ENCODE results near the gene SPATA31D3.
"Not testable (repeated sequence)": the region's sequence is repeated elsewhere in the genome, so short reads cannot be mapped to it uniquely, and the experiment has no call there.

The SPATA31D3 gene

GRCh38 chr9:81943393-81943792 is at the start of gene SPATA31D3:
Gene SPATA31D3 (plus strand): TSS chr9:81943500. CDS start chr9:81943586, 86 bp downstream.
- not testable (repeated sequence) for DNase-seq (ENCODE audit: low read depth in 1 of 2, low spot score in 1 of 2)

DNA sequence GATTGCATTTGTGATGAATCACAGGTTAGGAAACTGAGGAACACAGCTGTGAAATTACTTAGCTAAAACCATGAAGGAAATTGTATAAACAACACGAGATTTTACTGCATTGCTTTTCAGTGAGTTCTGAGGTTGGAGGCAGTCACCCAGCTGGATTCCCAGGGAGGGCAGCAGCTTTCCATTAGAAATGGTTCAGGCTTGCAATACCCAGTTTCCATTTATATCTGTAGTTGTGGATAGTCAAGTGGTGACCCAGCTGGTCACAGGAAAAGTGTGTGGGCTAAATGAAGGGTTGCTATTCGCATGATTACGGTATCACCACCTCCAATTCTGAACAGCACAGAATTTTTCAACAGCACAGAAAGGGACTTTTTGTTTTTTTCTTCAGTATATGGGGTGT is 49.4 kb upstream of the SPATA31D3 start:
- DNase-seq (ENCODE audit: low read depth in 1 of 2, low spot score in 1 of 2) = no peak

DNA sequence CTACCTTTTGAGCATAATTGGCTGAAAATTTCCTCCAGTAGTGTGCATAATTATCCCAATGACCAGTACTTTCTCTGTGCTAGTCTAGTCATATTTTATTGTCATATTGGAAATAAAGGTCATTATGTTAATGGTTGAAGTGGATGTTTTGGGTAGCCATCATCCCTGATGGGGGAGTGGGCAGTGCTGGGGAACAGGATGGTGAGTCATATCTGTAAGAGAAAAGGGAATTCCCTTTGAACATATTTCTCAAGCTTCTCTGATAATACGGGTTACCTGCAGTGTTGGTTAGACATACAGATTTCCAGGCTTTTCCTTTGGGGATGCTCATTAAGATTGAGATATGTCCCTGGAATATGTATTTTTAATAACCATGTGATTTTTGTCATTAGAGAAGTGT is 48.4 kb upstream of the SPATA31D3 start:
- DNase-seq (ENCODE audit: low read depth in 1 of 2, low spot score in 1 of 2) = no peak

GRCh38 chr9:81896070-81896469 is 47.2 kb upstream of the SPATA31D3 start:
- DNase-seq (ENCODE audit: low read depth in 1 of 2, low spot score in 1 of 2) = no peak

- DNase-seq (ENCODE audit: low read depth in 1 of 2, low spot score in 1 of 2) = no peak
These were observed 44.4 kb upstream of the SPATA31D3 start for GRCh38 chr9:81898851-81899250.

DNA sequence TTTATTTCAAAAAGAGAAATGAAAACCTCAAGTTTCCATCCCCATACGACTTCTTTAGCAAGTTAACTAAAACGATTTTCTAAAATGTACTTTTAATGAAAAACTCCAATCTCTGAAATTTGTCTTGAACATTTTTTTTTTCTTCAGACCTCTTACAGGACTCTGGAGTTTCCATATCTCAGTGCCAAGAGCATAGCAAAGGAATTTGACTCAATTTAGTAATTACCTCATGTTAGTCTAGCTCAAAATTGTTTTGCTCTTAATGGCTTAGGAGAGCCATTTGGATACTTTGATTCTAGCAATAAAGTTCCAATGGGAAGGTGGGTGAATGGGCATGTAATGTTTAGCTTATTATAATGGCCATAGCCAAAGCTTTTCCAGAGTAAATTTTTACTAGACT is 41.1 kb upstream of the SPATA31D3 start:
- no peak for DNase-seq (ENCODE audit: low read depth in 1 of 2, low spot score in 1 of 2)

- DNase-seq (ENCODE audit: low read depth in 1 of 2, low spot score in 1 of 2) = no peak
These were observed 40.7 kb upstream of the SPATA31D3 start for GRCh38 chr9:81902626-81903025.

GRCh38 chr9:81906671-81907070 is 36.6 kb upstream of the SPATA31D3 start:
- DNase-seq (ENCODE audit: low read depth in 1 of 2, low spot score in 1 of 2) = no peak

DNA sequence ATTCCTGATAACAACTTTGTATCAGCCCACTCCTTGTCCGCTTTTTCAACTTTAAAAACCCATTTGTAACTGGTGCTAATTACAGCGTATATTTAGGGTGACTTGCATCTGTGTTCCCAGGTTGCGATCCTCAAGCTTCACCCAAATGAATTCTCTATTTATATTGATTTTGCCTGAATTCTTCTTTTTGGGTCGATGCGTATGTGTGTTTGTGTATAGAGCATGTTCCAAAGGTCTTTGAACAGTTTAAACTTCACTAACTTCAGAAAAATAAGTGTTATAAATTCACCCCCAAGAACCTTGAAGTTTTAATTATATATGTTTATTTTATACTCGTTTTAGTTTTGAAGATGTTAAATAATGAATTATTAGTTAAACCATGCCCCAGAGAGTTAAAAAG is 31.2 kb upstream of the SPATA31D3 start:
- DNase-seq (ENCODE audit: low read depth in 1 of 2, low spot score in 1 of 2) = no peak

- no peak for DNase-seq (ENCODE audit: low read depth in 1 of 2, low spot score in 1 of 2)
These were observed 27.3 kb upstream of the SPATA31D3 start for GRCh38 chr9:81915801-81916505.

DNA sequence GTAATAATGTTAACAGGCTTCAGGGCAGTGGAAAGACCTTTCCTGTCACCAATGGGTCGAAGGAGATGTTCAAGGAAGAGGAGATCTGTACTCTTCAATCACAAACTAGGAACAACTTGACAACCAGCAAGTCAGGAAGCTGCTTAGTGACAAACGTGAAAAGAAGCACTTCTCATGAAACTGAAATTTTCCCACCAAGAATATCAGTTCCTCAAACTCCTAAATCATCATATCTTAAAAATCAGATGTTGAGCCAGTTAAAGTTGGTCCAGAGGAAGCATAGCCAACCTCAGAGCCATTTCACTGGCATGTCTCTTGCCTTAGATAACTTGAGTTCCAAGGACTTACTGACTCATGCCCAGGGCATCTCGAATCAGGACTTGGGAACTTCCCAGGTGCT is 24.8 kb upstream of the SPATA31D3 start:
- DNase-seq (ENCODE audit: low read depth in 1 of 2, low spot score in 1 of 2) = not testable (repeated sequence)

DNA sequence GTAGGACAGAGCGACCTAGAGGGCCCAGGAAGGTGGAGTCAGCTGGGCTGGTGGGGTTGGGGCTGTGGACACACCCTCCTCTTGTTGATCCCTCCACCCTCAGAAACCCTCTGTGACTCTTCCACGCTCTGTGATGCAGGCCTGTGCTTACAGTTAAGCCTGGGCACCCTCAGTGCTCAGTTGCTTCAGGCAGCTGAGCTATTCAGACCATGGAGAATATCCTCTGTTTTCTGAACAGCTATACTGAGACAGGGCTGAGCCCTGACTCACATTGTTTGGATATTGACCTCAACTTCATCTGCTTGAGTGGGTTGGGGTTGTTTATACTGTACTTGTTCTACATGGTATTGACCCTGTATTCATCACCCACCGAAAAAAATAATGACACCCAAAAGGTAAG is 15.0 kb upstream of the SPATA31D3 start, which contains the start of gene SPATA31D4:
TSS of gene SPATA31D4 (plus strand) at position 124 of the 400 bp plus-strand sequence. CDS start at position 210, 86 bp downstream.
- not testable (repeated sequence) for DNase-seq (ENCODE audit: low read depth in 1 of 2, low spot score in 1 of 2)

- DNase-seq (ENCODE audit: low read depth in 1 of 2, low spot score in 1 of 2) = not testable (repeated sequence)
These were observed 13.2 kb upstream of the SPATA31D3 start for GRCh38 chr9:81930147-81930546.

GRCh38 chr9:81933547-81933946 is 9.8 kb upstream of the SPATA31D3 start:
- not testable (repeated sequence) for DNase-seq (ENCODE audit: low read depth in 1 of 2, low spot score in 1 of 2)

- DNase-seq (ENCODE audit: low read depth in 1 of 2, low spot score in 1 of 2) = not testable (repeated sequence)
These were observed 5.3 kb downstream of the SPATA31D3 start for GRCh38 chr9:81948650-81949049.

DNA sequence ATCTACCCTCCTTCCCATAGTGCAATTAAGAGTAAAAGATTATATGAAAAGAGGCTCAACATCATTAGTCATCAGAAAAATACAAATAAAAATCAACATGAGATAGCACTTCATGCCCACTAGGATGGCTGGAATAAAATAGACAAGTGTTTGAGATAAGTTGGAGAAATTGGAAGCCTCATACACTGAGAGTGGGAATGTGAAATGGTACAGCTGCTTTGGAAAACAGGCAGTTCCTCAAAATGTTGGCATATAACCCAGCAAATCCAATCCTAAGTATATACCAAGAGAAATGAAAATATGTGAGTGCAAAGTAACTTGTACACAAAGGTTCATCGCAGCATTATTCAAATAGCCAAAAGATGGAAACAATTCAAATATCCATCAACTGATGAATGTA is 9.8 kb downstream of the SPATA31D3 start:
- no peak for DNase-seq (ENCODE audit: low read depth in 1 of 2, low spot score in 1 of 2)

GRCh38 chr9:81955625-81956024 is 12.3 kb downstream of the SPATA31D3 start:
- DNase-seq (ENCODE audit: low read depth in 1 of 2, low spot score in 1 of 2) = no peak

DNA sequence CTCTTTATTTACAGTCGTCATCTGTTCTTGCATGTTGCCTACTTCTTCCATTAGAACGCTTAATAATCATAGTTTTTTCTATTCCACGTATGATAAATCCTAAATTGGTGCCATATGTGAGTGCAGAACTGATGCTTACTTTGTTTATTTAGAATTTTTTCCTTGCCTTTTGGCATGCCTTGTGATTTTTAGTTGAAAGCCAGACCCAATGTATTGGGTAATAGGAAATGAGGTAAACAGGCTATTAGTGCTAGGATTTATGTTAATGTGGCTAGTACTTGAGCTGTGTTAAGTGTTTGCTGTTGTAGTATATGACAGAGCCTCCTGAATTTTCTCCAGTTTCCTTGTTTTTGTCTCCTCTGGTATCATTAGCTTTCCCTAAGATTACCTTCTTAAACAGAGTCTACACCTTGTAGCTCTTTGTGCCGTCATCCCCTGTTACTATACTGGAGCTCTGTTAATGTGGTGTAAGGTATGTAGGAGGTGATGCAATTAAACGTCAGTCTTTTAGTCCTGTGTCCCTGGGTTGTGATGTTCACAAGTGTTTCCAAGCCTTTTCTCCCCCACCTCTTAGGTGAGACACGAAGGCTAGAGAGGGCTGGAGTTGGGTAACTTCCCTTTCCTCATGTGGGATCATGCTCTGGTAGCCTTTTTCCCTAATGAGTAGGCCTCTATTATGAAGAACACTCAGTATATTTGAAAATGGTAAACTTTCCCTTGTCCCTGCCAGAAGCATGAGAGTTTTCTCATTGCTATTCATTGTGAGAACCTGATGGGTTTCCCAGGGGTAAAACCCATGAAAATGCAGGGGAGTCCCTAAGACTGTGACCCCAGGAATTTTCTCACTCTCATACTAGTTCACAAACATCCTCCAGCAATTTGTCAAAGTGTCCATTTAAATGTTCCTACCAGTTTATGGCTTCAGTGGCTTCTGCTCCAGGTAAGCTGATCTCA is 21.2 kb downstream of the SPATA31D3 start:
- DNase-seq (ENCODE audit: low read depth in 1 of 2, low spot score in 1 of 2) = no peak

GRCh38 chr9:81968026-81968425 is 24.7 kb downstream of the SPATA31D3 start:
- DNase-seq (ENCODE audit: low read depth in 1 of 2, low spot score in 1 of 2) = no peak

DNA sequence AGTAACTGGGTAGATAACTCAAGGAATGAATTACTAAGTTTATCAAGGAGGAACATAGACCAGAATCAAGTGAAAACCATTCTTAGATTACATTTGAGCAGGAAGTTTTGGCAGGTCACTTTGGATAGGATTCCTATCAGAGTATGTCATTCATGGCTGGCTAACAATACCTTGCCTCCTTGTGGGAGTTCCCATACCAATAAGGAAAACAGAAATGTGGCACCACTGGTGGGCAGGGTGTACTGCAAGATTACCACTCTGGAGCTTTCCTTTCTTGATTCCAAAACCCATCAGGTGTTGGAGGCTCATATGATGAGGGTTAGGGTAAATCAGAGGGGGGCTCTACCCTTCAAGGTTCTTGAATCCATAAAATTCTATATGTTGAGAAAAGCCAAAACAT is 26.7 kb downstream of the SPATA31D3 start:
- no peak for DNase-seq (ENCODE audit: low read depth in 1 of 2, low spot score in 1 of 2)

DNA sequence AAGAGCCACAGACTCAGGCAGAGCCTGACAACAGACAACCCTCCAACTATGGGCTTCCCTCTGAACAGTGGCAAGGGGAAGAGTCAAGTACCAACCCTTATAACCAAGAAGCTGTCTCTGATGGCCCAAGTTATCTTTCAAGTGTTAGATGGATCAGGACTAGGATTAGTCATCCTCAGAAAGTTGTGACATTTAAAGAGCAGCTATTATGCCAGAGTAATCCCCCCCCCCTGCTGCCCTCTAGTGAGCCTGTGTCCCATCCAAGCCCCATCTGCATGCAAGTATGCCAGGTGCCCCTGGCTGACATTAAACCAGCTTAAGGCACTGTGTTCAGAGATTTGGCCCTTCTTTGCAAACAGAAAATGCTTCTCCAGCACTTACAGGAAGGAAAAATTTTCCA is 28.4 kb downstream of the SPATA31D3 start:
- no peak for DNase-seq (ENCODE audit: low read depth in 1 of 2, low spot score in 1 of 2)

GRCh38 chr9:81974764-81975163 is 31.5 kb downstream of the SPATA31D3 start:
- no peak for DNase-seq (ENCODE audit: low read depth in 1 of 2, low spot score in 1 of 2)
